GM04504 (cell line): ENCODE data around the gene MICAL3.
"Not testable (repeated sequence)": the region's sequence is repeated elsewhere in the genome, so short reads cannot be mapped to it uniquely, and the experiment has no call there.

ENCODE experiments used
- DNase-seq: peaks from one replicate; pipeline ENCODE4 v3.0.0-alpha.2; 2012; ENCODE audit warnings: low read depth

The MICAL3 gene

DNA sequence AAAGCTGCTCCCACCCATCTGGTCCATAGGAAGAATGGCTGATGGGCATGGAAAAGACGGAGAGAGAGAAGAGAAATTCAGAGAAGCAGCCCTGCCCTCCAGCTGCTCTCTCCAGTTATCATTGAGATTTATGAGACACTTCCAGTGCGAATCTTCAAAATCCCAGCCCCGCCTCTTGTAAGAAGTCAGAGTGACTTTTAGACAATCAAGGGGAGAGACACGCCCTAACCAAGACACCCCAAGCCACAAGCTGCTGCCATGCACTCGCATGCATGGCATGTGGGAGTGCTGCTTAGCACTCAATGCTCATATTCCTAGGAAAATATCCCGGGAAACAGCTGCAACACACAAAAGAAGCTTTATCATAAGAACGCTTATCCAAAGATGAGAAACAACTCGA, 139.5 kb downstream of the MICAL3 start:
- no peak for DNase-seq

DNA sequence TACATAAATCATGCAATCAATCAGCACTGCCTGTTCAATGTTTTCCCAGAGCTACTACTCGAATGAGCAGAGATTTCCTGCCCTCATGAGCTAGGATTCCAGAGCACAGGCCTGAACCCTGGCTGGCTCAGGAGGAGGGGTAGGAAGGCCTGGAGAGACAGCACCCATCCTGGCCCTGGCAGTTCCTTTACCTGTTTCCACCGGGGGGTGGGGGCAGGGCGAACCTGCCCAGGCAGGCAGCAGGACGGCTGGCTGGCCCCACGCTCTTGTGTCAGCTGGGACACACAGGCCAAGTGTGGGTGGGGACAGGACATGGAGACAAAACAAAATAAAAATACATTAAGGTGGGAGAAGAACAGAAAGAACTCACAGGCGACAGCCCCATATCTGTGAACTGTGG, 140.3 kb downstream of the MICAL3 start:
- no peak for DNase-seq

DNA sequence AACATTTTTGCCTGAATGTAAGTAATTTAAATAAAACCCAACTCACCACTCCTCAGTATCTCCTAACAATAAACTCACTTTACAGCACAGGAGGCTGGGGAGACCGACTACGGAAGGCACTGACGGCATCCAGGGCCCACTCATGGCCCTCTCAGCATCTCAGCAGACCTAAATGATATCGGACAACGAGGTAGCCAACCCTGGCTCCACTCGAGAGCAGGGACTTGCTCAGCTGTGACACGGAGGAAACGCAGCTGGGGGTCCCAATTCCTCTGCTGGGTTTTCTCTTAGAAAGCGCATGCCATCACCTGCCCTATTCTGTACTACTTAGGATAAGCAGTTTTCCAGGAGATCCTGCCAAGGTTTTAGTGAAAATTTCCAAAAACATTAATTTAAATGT, 141.0 kb downstream of the MICAL3 start:
- DNase-seq: no peak

DNA sequence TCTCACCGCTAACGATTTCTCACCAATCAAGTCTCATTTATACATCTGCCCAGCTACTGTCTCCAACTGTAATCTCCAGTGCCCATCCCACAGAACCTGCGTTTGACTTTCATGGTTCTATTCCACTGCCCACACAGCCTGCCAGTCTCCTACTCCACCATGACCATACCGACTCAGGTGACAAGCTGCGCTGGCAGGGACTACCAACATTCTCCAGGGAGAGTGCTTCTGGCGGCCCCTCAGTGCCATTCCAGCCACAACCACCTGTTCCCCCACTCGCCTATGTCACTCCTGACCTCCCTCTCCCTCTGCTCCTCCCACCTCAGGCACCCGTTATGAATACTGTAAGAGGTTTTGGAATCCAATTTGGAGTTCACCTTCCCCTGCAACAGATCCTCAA, 141.6 kb downstream of the MICAL3 start:
- DNase-seq: no peak

DNA sequence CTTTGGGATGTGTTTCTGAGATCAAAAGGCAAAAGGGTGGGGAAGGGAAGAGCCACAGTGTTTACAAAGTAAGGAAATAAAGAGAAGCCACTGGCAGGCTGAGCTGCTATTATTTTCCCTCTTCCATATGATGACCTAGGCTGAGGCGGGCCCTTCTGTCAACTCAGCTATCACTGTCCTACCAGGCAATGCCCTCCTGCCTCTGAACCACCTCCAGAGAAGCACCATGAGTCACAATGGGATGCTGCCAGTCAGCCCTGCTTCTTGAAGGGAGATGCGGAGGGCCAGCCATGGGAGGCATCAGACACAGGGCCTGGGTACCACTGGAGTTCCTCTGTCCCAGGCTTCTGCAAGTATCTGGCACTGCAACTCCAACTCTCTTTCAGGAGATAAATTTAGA, 142.2 kb downstream of the MICAL3 start:
- no peak for DNase-seq

DNA sequence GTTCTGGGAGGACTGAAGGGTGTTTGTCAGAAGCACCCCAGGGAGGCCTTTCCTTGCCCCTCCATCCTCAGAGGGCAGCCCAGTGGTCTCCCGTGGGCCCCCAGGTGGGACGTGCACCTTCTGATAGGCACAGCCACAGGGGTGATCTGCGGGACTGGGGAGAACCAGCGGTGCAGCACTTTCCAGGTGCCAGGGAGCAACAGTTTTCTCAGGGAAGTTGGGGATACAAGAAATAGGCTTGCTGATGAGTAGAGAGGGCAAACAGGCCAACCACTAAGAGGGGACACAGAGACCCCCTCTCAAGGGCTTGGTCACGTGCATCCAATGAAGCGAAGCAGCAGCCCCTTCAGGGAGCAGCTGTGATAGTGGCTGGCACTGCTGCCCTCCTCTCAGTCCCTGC, 143.0 kb downstream of the MICAL3 start:
- DNase-seq: no peak

DNA sequence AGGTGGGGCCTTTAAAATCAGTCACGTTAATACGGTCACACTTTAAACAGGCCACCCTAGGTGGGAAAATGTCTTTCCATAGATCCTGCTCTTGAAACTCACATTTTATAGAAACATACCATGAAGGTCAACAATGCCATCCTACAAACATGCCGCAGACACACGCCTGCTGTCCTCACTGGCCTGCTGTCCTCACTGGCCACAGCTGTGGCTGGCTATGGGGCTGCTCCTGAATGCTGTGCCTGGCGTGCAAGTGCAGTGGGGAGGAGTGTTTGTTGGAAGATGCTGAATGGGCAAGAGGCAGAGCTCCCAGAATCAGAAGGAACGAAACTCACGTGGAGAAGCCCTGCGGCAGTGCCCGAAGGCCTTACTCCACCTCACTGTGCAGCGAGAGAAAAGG, 143.9 kb downstream of the MICAL3 start:
- DNase-seq: no peak

DNA sequence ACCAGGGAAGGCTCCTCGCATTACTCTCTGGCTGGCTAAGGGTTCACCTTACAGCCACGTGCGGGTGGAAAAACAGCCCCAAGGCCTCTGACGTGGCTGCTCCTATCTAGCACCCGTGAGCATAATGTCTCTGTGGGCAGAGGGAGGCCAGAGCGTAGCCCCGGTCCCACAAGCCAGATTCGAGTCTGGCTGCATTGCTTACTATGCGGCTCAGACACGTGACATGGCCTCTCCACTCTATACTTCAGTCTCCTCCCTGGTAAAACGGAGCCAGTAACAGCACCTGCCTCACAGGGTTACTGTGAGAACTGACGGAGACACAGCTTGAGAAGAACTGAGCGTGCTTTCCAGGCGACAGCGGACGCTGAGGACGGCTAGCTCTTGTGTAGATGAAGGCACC, 144.3 kb downstream of the MICAL3 start:
- no peak for DNase-seq

DNA sequence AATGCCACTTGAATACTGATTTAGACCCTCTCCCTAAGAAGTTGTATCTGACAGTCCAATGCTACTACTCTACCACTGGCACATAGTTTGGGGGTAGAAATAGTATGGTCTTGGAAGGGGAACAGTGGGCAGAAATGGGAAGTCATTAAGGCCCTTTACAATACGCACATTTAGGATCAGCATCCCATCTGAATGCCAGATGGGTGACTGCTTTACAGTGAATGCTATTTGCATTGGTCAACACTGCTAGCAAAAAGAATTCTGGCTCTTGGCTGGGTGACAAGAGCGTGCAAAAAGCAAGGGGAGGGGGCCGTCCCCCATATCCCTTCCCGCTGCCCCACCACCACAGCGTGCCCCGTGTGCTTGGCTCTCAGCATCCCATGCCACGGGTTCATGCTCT, 145.4 kb downstream of the MICAL3 start:
- DNase-seq: no peak

DNA sequence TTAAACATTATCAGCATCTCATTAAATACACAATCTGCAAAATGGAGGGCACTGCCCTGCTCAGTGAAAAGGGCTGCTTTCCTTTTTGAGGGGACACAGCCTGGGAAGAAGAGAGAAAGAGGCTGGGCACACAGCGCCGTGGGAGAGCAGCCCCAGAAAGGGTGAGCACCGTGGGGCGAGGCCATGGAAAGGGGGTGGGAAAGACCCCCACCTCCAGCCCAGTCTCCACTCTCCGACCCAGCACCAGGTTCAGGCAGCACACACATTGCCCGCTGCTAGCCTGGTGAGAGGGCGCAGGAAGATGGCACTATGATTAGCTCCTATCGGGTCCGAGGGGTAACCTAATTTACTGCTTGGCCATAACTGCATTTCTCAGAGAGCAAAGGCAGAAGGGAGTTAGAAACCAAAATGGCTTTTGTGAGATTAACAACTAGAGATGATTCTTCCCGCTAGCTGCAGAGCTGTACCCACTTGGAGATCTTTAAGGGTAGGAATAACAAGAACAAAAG, 146.1 kb downstream of the MICAL3 start:
- no peak for DNase-seq

DNA sequence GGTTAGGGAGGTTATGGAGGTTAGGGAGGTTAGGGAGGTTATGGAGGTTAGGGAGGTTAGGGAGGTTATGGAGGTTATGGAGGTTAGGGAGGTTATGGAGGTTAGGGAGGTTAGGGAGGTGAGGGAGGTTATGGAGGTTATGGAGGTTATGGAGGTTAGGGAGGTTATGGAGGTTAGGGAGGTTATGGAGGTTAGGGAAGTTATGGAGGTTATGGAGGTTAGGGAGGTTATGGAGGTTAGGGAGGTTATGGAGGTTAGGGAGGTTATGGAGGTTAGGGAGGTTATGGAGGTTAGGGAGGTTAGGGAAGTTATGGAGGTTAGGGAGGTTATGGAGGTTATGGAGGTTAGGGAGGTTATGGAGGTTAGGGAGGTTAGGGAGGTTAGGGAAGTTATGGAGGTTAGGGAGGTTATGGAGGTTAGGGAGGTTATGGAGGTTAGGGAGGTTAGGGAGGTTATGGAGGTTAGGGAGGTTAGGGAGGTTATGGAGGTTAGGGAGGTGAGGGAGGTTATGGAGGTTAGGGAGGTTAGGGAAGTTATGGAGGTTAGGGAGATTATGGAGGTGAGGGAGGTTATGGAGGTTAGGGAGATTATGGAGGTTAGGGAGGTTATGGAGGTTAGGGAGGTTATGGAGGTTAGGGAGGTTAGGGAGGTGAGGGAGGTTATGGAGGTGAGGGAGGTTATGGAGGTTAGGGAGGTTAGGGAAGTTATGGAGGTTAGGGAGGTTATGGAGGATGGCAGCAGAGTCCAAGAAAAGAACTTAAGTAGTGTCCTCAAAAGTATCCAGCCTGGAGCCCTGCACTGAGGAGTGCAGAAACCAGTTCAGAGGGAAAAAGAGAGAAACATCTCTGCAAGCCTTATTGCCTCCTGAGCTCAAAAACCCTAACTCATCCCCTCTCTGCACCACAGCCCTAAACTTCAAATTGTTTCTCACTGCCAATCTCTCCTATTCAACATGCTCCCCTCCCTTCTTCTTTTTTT, 147.2 kb downstream of the MICAL3 start:
- not testable (repeated sequence) for DNase-seq

DNA sequence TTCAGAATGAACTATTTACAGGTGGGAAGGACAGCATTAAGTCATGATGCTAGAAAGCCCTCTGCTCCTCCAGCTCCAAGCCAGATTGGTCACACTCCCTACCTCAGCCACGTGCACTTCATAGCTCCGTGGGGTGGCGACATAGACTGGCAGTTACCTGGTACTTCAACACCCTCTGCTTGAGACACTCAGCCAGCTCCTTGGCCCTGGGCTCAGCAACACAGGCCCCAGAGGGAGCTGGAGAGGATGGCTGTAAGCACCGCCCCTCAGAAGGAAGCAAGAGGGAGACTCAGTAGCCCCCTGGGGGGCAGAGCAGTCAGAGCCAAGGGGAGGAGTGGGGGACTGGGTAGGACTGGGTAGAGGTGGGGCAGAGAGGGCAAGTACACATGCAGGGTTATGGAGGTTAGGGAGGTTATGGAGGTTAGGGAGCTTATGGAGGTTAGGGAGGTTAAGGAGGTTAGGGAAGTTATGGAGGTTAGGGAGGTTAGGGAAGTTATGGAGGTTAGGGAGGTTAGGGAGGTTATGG, 148.0 kb downstream of the MICAL3 start:
- no peak for DNase-seq

DNA sequence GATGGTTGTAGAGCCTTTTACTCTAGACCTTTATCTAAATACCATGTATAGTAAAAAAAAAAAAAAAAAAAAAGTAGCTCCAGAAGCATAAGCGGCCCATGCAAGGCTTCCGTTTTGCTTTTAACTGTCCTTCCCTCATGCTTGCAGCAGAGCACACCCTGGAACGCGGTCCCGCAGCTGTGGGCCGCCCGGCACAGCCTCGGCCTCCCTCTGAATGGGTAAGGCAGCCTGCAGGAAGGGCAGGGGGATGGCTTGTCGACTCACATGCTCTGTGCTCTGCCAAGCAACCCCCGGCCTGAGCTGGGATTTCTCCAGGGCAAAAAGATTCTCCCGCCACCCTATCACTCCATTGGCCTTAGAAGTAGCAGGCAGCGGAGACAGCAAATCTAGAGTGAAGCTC, 148.7 kb downstream of the MICAL3 start:
- DNase-seq: no peak

DNA sequence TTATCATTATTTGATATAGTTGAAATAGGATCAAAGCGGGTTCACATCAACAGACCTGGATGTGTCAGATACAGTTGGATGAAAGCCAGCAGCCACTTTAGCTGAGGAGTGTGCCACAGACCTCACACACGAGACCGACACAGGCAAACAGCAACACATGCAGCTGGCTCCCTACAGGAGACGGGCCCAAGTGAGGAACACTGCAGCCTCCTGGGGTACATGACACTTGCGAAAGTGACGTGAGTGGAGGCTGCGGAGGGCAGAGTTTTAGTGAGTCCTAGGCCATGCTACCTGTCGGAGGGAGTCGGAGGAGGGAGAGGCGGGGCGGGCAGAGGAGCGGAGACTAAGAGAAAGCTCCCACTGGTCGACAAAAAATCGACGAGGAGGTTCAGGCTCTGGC, 149.2 kb downstream of the MICAL3 start:
- no peak for DNase-seq

DNA sequence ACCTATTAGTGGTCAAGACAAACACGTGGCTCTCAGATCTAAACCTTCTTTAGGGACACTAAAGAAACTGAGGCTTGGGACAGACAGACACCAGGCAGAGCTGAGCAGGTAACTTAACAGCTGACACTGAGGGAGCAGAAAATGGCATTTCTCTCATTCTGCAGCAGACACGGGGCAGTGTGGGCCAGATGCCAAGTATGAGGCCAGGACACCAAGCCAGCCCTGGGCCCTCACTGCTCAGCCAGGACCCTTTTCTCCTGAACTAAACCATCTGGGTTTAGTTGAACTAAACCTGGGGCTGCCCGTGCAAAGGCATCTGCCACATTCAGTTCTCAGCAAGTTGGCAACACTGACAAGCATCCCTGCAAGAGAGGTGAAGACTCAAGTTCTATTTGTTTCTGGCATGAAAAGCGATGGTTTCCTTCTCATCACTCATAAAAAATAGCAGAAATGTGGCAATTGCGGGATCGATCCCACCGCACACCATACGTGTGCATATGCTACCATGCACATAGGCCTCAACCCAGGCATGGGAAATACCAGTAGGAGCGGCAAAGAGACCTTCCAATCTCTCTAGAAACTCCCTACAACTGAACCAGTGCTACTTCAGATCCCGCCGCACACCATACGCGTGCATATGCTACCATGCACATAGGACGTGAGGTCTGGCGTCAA, 150.0 kb downstream of the MICAL3 start:
- DNase-seq: no peak

DNA sequence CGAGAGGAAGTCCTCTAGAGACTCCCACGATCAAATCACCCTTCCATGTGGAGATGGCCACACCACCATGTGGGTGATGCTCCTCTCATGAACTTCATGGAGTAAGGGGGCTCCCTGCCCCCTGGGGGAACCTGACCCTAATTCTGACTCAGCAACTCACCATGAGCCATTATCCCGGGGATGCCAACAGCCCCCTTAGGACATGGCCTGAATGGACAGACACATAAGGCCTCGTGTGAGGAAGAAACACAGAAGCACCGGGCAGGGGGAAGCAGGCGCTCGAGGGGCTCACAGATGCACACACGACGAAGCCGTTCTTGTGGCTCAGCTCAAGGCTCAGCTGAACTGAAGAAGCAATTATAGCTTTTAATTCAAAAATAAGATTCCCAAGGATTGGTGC, 150.6 kb downstream of the MICAL3 start:
- no peak for DNase-seq

DNA sequence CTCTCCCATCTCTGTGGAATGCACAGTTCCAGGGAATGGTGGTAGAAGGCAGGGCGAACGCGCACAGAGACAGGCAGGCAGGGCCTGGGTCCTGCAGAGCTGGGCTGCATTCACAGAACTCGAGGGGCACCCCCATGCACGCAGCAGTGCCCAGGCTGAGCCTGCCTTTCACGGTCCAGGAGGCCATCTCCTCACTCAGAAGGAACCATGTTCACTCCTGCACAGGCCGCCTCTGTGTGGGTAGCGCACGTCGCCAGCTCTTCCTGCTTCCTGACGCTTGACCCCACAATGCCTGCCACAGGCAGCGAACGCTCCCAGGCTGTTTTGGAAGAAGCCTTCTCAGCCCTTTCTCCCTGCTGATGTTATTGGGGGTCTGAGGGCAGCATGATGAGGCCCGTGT, 151.2 kb downstream of the MICAL3 start:
- DNase-seq: no peak

DNA sequence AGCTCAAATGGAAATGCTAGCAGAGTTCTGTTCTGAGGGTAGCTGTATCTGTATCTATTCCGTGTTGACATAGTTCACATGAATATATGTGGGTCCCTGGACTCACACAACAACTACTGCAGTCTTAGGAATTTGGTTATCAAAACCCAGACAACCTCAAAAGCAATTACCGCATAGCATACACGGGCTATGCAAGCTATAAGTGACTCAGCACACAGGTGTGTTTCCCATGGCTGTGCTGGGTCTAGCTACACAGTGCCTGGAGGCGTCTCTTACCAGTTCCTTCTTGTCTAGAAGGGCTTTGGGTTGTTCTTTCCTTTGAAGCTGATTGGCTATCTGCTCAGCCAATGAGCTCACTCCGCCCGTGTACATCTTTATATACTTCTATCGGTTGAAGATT, 151.9 kb downstream of the MICAL3 start:
- DNase-seq: no peak

DNA sequence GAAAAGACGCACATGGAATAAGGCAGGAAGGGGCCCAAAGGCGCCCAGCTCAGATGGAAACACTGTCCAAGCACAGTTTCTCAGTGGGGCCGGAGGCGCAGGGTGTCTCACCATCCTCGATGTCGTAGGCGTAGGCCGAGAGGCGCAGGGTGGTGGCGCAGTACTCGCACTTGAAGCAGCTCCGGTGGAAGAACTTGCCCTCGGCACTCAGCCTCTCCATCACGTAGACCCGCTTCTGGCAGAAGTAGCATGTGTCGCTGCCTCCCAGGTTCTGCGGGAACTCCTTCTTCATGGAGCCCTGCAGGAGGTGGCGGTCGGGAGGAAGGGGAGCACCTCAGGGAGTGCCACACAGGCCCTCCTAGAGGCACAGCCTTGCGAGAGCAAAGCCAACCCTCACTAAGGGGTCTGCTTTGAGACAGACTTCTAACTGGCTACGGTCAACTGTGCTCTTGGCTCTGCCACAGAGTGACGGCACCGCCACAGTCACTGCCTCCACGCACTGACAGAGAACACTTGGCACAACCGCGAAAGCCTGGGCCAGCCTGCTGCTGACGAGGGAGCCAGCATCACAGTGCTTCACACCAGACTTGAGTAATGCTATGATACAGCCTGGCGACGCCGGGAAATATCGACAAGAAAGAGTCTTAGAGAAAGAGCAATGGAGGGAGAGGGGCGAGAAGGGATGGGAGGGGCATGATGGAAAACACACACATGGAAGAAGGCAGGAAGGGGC, 152.5 kb downstream of the MICAL3 start:
- no peak for DNase-seq

DNA sequence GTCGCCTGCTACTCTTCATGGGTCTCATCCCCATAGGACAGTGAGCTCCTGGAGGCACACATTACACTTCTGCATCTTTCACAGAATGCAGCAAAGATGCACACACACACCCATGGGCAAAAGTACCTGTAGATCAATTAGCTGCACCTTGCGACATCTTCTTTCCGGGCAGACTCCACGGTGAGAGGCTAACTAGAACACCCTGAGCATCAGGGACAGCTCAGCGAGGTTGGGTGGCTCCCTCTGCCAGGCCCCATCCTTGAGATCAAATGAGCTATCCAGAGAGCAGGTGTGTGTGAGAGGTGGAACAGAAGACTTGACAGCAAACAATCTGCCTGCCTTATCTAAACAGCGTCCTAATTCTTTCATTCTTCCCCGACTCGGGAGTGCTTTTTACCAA, 154.0 kb downstream of the MICAL3 start:
- DNase-seq: no peak

DNA sequence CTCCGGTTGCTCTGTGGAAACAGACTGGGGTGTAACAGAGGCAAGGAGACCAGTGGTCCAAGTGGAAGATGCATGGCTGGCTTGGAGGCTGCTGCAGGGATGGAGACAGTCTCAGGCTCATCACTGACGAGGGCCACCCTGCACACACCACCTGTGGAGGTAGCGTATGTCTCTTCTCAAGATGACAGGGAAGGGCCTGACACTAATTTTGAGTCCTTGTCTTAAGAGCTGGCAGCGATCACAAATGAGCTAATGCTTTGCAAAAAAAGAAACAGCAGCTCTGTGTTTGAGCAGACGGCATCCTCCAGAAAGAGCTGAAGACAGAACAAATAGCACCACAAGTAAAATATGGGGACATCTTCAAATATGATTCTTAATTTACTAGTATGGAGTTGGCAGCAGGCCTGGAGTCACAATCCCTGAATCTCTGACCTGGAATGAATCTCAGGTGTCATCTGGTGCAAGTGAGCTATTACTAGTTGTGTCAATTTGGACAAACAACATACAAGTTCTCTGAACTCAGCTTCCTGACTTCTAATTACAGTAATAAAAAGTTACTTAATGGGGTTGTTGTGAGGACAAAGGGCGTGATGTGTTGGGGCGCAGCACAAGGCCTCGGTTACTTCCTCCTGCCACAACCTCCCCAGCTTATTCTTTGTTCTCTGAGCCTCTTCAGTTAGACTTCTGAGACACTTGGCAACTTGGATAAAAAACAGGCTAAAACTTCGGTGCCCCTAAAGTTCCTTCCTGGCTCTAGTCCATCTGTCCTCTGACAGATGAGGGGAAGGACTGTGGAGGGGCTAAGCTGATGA, 154.9 kb downstream of the MICAL3 start:
- no peak for DNase-seq

DNA sequence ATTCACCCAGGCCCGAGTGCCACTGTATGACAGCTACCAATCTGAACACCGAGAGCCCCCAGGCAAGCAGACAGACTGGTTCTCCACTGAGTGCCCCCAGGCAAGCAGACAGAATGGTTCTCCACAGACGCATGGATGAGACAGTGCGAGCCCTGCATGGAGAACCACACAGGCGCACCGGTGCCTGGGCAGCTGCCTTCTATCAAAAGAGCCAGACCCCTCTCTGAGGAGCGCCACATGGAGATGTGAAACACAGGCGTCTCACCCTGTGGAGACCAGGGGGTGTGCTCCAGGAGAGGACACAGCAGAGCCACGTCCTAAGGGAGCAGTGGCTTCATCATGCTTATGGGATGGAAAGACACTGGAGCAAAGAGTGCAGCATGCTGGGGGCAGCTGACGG, 155.6 kb downstream of the MICAL3 start:
- no peak for DNase-seq
